Measurements from ENCODE around the gene WDR38. TPM values are rescaled to one million over a fixed set of nuclear protein-coding genes. Genes with fewer than 3 reads are reported as not detected.
A peak's percentile ranks its signal among the peaks of the same experiment; 100 is the strongest.

The WDR38 gene
- total and polyA plus RNA-seq, 9 of the 15 experiments (the other 6 are each of a cell fraction or from before 2014, with no cell fraction given), result not detected

DNA sequence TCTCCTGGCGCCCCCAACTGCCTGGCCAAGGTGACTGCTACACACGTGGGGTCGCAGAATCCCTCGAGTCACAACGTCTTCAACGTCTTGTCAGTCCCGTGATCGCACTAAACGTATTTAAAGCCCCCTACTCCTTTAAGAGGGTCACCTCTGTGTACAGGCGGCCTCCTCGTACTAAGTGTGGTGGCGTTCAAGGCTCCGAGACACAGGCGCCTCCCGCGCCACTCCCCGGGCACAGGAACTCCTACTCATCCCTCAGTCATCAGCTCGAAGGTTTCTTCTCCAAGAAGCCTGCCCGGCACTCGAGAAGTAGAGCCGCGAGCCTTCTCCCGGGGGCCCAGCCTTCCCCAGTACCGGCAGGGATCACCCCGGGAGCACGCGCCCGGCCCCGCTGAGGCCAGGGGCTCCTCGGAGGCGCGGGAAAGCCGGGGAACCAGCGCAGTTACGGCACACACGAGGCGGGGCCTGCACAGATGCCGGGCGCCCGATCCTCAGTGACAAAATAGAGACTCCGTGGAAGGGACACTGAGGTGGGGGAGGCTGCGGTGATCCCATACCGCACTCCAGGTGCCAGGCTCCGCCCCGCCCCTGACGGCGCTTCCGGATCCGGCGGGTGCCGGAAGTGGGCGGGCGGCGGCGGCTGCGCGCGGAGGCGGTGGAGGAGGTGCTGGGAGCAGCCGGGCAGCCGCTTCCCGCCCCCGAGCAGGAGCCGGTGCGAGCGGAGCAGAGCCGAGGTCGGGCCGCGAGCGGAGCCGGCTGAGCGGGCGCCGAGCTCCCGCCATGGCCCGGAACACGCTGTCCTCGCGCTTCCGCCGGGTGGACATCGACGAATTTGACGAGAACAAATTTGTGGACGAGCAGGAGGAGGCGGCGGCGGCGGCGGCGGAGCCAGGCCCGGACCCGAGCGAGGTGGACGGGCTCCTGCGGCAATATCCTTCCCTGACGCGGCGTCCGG, 15.5 kb downstream of the WDR38 start (continued):
- TF ChIP-seq ZNF609 (CRISPR knock-in tag; IDR thresholded peaks at IDR 0.05; ENCODE audit: borderline replicate concordance) (no peak; the same call in 1 of the 2 replicates), SMARCE1 (IDR thresholded peaks at IDR 0.05) (0 out of 2 replicates have a peak, but pooled peaks have one; percentile 24), FOXO4 (CRISPR knock-in tag; IDR thresholded peaks at IDR 0.05) (no peak; the same call in 1 of the 2 replicates), PKNOX1 (IDR thresholded peaks at IDR 0.05) (peak; percentile 27; the same call in 1 of the 2 replicates), HMG20B (CRISPR knock-in tag; IDR thresholded peaks at IDR 0.05) (no peak), POLR2H (tag; IDR thresholded peaks at IDR 0.05; ENCODE audit: low read depth) (no peak), ATF2 (CRISPR knock-in tag; IDR thresholded peaks at IDR 0.05) (no peak)
- TF ChIP-seq, protein P1, sequence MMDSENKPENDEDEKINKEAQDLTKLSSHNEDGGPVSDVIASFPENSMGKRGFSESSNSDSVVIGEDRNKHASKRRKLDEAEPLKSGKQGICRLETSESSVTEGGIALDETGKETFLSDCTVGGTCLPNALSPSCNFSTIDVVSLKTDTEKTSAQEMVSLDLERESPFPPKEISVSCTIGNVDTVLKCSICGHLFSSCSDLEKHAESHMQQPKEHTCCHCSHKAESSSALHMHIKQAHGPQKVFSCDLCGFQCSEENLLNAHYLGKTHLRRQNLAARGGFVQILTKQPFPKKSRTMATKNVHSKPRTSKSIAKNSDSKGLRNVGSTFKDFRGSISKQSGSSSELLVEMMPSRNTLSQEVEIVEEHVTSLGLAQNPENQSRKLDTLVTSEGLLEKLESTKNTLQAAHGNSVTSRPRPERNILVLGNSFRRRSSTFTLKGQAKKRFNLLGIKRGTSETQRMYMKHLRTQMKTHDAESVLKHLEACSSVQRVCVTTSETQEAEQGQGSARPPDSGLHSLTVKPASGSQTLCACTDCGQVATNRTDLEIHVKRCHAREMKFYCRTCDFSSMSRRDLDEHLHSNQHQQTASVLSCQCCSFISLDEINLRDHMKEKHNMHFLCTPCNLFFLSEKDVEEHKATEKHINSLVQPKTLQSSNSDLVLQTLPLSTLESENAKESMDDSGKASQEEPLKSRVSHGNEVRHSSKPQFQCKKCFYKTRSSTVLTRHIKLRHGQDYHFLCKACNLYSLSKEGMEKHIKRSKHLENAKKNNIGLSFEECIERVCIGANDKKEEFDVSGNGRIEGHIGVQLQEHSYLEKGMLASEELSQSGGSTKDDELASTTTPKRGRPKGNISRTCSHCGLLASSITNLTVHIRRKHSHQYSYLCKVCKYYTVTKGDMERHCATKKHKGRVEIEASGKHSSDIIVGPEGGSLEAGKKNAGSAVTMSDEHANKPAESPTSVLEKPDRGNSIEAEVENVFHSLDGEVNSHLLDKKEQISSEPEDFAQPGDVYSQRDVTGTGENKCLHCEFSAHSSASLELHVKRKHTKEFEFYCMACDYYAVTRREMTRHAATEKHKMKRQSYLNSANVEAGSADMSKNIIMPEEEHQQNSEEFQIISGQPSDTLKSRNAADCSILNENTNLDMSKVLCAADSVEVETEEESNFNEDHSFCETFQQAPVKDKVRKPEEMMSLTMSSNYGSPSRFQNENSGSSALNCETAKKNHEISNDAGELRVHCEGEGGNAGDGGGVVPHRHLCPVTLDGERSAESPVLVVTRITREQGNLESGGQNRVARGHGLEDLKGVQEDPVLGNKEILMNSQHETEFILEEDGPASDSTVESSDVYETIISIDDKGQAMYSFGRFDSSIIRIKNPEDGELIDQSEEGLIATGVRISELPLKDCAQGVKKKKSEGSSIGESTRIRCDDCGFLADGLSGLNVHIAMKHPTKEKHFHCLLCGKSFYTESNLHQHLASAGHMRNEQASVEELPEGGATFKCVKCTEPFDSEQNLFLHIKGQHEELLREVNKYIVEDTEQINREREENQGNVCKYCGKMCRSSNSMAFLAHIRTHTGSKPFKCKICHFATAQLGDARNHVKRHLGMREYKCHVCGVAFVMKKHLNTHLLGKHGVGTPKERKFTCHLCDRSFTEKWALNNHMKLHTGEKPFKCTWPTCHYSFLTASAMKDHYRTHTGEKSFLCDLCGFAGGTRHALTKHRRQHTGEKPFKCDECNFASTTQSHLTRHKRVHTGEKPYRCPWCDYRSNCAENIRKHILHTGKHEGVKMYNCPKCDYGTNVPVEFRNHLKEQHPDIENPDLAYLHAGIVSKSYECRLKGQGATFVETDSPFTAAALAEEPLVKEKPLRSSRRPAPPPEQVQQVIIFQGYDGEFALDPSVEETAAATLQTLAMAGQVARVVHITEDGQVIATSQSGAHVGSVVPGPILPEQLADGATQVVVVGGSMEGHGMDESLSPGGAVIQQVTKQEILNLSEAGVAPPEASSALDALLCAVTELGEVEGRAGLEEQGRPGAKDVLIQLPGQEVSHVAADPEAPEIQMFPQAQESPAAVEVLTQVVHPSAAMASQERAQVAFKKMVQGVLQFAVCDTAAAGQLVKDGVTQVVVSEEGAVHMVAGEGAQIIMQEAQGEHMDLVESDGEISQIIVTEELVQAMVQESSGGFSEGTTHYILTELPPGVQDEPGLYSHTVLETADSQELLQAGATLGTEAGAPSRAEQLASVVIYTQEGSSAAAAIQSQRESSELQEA (IDR thresholded peaks at IDR 0.05; ENCODE audit: low read depth), result no peak; the same call in 1 of the 2 replicates

Measured in K562 (cell line).